H9 (cell line): ENCODE measurements around the gene TMEM184A. TPM values are rescaled to one million over a fixed set of nuclear protein-coding genes. Genes with fewer than 3 reads are reported as not detected.

Source experiments
- DNase-seq: peaks from one replicate; pipeline ENCODE4 v3.0.0-alpha.2; 2017
- H2AFZ ChIP-seq: one replicate; pipeline ENCODE4 v1.6.1; 2013; ENCODE audit warnings: mild to moderate bottlenecking, low read length, control low read depth, moderate library complexity
- H2AK5ac ChIP-seq: 2 replicates; pipeline ENCODE4 v1.6.1; 2013; ENCODE audit warnings: low read length, control low read depth, mixed read lengths; ENCODE audit not compliant: insufficient read length
- H2BK120ac ChIP-seq: one replicate; pipeline ENCODE4 v1.6.1; 2013; ENCODE audit warnings: low read depth, mild to moderate bottlenecking, low read length, control low read depth, inconsistent platforms; ENCODE audit not compliant: poor library complexity, severe bottlenecking
- H2BK12ac ChIP-seq: 2 replicates; pipeline ENCODE4 v1.6.1; 2013; ENCODE audit warnings: low read length, control low read depth, mixed read lengths, low read depth; ENCODE audit not compliant: insufficient read length
- H2BK15ac ChIP-seq: 2 replicates; pipeline ENCODE4 v1.6.1; 2013; ENCODE audit warnings: low read depth, low read length, control low read depth
- H2BK20ac ChIP-seq: one replicate; pipeline ENCODE4 v1.6.1; 2013; ENCODE audit warnings: low read depth, mild to moderate bottlenecking, low read length, control low read depth, inconsistent platforms; ENCODE audit not compliant: poor library complexity, severe bottlenecking
- H2BK5ac ChIP-seq: 2 replicates; pipeline ENCODE4 v1.6.1; 2013; ENCODE audit warnings: low read length, control low read depth, mixed read lengths; ENCODE audit not compliant: insufficient read length
- H3K14ac ChIP-seq: 2 replicates; pipeline ENCODE4 v1.6.1; 2013; ENCODE audit warnings: low read length, control low read depth; ENCODE audit not compliant: insufficient read depth
- H3K18ac ChIP-seq: 2 replicates; pipeline ENCODE4 v1.6.1; 2013; ENCODE audit warnings: low read depth, mild to moderate bottlenecking, mixed read lengths, low read length, control low read depth; ENCODE audit not compliant: insufficient read length
- H3K23ac ChIP-seq: 2 replicates; pipeline ENCODE4 v1.6.1; 2013; ENCODE audit warnings: low read length, control low read depth, mixed read lengths, low read depth; ENCODE audit not compliant: insufficient read length
- H3K23me2 ChIP-seq: 2 replicates; pipeline ENCODE4 v1.6.1; 2013; ENCODE audit warnings: low read depth, mild to moderate bottlenecking, mixed read lengths, low read length, control low read depth; ENCODE audit not compliant: insufficient read length, poor library complexity, severe bottlenecking
- H3K27ac ChIP-seq: 2 replicates; pipeline ENCODE4 v1.5.1; 2013; ENCODE audit warnings: low read length, control low read depth, mixed read lengths, low read depth; ENCODE audit not compliant: insufficient read length
- H3K27me3 ChIP-seq: 2 replicates; pipeline ENCODE4 v1.6.1; 2013; ENCODE audit warnings: low read length, control low read depth, inconsistent platforms; ENCODE audit not compliant: insufficient read depth
- H3K4ac ChIP-seq: 2 replicates; pipeline ENCODE4 v1.6.1; 2013; ENCODE audit warnings: low read depth, mild to moderate bottlenecking, control low read depth, inconsistent platforms, low read length, moderate library complexity
- H3K4me1 ChIP-seq: 2 replicates; pipeline ENCODE4 v1.6.1; 2013; ENCODE audit warnings: low read length, control low read depth, inconsistent platforms; ENCODE audit not compliant: insufficient read depth
- H3K4me2 ChIP-seq: 2 replicates; pipeline ENCODE4 v1.6.1; 2013; ENCODE audit warnings: low read length, control low read depth, mixed read lengths; ENCODE audit not compliant: insufficient read length, insufficient read depth
- H3K56ac ChIP-seq: 2 replicates; pipeline ENCODE4 v1.6.1; 2013; ENCODE audit warnings: low read depth, mild to moderate bottlenecking, mixed read lengths, low read length, control low read depth; ENCODE audit not compliant: insufficient read length
- H3K79me1 ChIP-seq: 2 replicates; pipeline ENCODE4 v1.6.1; 2013; ENCODE audit warnings: low read depth, mild to moderate bottlenecking, moderate library complexity, low read length, control low read depth, inconsistent platforms; ENCODE audit not compliant: insufficient read depth, poor library complexity, severe bottlenecking
- H3K79me2 ChIP-seq: 2 replicates; pipeline ENCODE4 v1.6.1; 2013; ENCODE audit warnings: low read length, control low read depth, inconsistent platforms; ENCODE audit not compliant: insufficient read depth
- H3K9ac ChIP-seq: 2 replicates; pipeline ENCODE4 v1.6.1; 2013; ENCODE audit warnings: low read length, control low read depth, mixed read lengths; ENCODE audit not compliant: insufficient read length; ENCODE audit errors: extremely low read depth
- H3K9me3 ChIP-seq: one replicate; pipeline ENCODE4 v1.6.1; 2013; ENCODE audit warnings: low read depth, low read length, inconsistent platforms; ENCODE audit not compliant: control insufficient read depth
- H3T11ph ChIP-seq: one replicate; pipeline ENCODE4 v1.6.1; 2013; ENCODE audit warnings: mild to moderate bottlenecking, low read length, control low read depth, inconsistent platforms
- H4K20me1 ChIP-seq: one replicate; pipeline ENCODE4 v1.6.1; 2013; ENCODE audit not compliant: control insufficient read depth, insufficient read length, insufficient read depth
- H4K5ac ChIP-seq: 2 replicates; pipeline ENCODE4 v1.6.1; 2013; ENCODE audit warnings: low read depth, mild to moderate bottlenecking, mixed read lengths, low read length, control low read depth; ENCODE audit not compliant: insufficient read length
- H4K8ac ChIP-seq: replicated peaks from 2 replicates; pipeline ENCODE4 v1.6.1; 2013; ENCODE audit warnings: low read length, control low read depth, mixed read lengths, low read depth; ENCODE audit not compliant: insufficient read length
- H4K91ac ChIP-seq: 2 replicates; pipeline ENCODE4 v1.6.1; 2013; ENCODE audit warnings: low read depth, mild to moderate bottlenecking, moderate library complexity, mixed read lengths, low read length, control low read depth; ENCODE audit not compliant: insufficient read length
- H3K27ac Mint-ChIP-seq, 3 experiments: 2 replicates in 2 of 3; 3 replicates in 1 of 3; pipeline ENCODE4 v1.8.0; 2020 to 2021; ENCODE audit warnings: mixed read lengths in 3 of 3, mild to moderate bottlenecking in 1 of 3, moderate library complexity in 1 of 3
- H3K27me3 Mint-ChIP-seq: 2 replicates; pipeline ENCODE4 v1.8.0; 2021; ENCODE audit warnings: low read depth, mild to moderate bottlenecking, moderate library complexity, mixed read lengths
- H3K36me3 Mint-ChIP-seq, 3 experiments: 2 replicates in 2 of 3; 3 replicates in 1 of 3; pipeline ENCODE4 v1.8.0; 2020 to 2021; ENCODE audit warnings: low read depth in 3 of 3, mixed read lengths in 3 of 3; ENCODE audit not compliant: insufficient read depth in 1 of 3
- H3K4me1 Mint-ChIP-seq, 2 experiments: 2 replicates each; pipeline ENCODE4 v1.8.0; 2020; ENCODE audit warnings: mixed read lengths in 2 of 2
- H3K4me3 Mint-ChIP-seq, 2 experiments: 2 replicates in 1 of 2; 3 replicates in 1 of 2; pipeline ENCODE4 v1.8.0; 2020 to 2021; ENCODE audit warnings: mild to moderate bottlenecking in 2 of 2, mixed read lengths in 2 of 2, moderate library complexity in 1 of 2
- H3K9me3 Mint-ChIP-seq, 2 experiments: 2 replicates in 1 of 2; 3 replicates in 1 of 2; pipeline ENCODE4 v1.8.0; 2020; ENCODE audit warnings: mild to moderate bottlenecking in 2 of 2, mixed read lengths in 2 of 2, moderate library complexity in 1 of 2
- WGBS: extraction: QIAGEN DNeasy Blood & Tissue Kit; methylation state at CpG from one replicate; pipeline ENCODE4 v1.1.7; 2013; ENCODE audit warnings: missing lambda C conversion rate, low lambda C conversion rate, mixed read lengths; ENCODE audit not compliant: insufficient read length; ENCODE audit errors: extremely low coverage; 5-methylcytosine and 5-hydroxymethylcytosine counted together
- total RNA-seq: library from RNA; stranded (reverse); gene quantifications from 2 replicates; pipeline ENCODE4 v1.2.1, GENCODE V29; 2021
- TF ChIP-seq, protein P1 (sequence below): fragments of 200-600 bp; sonication (generic); conservative IDR thresholded peaks from 3 replicates; pipeline ENCODE4 v1.8.0; 2021; ENCODE audit warnings: antibody characterized with exemption, mild to moderate bottlenecking

The TMEM184A gene
- total RNA-seq, 1 experiment from 2014 or later, result 1.3 TPM

DNA sequence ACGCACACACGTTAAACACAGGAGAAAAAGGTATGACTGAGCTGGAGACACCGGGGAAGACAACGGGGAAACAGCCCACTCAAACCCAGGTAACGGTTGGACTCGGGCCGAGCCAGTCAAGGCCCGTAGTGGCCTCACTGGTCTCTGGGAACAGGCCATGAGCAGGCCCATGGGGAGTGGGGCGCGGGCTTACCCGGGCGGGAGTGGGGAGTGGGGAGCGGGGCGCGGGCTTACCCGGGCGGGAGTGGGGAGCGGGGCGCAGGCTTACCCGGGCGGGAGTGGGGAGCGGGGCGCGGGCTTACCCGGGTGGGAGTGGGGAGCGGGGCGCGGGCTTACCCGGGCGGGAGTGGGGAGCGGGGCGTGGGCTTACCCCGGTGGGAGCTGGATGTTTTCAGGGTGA is 63.4 kb downstream of the TMEM184A start:
- no peak overlapping the region for H2BK5ac ChIP-seq
- no peak overlapping the region for H3K4me2 ChIP-seq
- H2BK12ac ChIP-seq, result no peak overlapping the region
- TF ChIP-seq, protein P1, sequence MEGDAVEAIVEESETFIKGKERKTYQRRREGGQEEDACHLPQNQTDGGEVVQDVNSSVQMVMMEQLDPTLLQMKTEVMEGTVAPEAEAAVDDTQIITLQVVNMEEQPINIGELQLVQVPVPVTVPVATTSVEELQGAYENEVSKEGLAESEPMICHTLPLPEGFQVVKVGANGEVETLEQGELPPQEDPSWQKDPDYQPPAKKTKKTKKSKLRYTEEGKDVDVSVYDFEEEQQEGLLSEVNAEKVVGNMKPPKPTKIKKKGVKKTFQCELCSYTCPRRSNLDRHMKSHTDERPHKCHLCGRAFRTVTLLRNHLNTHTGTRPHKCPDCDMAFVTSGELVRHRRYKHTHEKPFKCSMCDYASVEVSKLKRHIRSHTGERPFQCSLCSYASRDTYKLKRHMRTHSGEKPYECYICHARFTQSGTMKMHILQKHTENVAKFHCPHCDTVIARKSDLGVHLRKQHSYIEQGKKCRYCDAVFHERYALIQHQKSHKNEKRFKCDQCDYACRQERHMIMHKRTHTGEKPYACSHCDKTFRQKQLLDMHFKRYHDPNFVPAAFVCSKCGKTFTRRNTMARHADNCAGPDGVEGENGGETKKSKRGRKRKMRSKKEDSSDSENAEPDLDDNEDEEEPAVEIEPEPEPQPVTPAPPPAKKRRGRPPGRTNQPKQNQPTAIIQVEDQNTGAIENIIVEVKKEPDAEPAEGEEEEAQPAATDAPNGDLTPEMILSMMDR, result no peak
- no peaks in the 10 kb centered on the region for H3K23me2 ChIP-seq
- WGBS, result no CpG with 5 or more reads among the region's 33 CpGs
- H3K27me3 ChIP-seq, result no peaks in the 10 kb centered on the region
- no peak overlapping the region for H3K9ac ChIP-seq
- no peaks in the 10 kb centered on the region for H3K9me3 ChIP-seq
- no peak overlapping the region for H2AK5ac ChIP-seq
- no peak overlapping the region for H3K23ac ChIP-seq
- no peak overlapping the region for H2AFZ ChIP-seq
- H3K4me1 ChIP-seq, result no peaks in the 10 kb centered on the region
- no peak overlapping the region for H3K56ac ChIP-seq
- H2BK15ac ChIP-seq, result no peak overlapping the region
- H3K18ac ChIP-seq, result no peak overlapping the region
- H3K79me2 ChIP-seq, result no peaks in the 10 kb centered on the region
- DNase-seq, result no peak
- Mint-ChIP-seq H3K27ac (no peak overlapping the region), H3K27me3 (no peaks in the 10 kb centered on the region), H3K4me3 (no peak overlapping the region), H3K36me3 (peaks cover 26 to 73% (median 66%) of the 10 kb centered on the region in 3 experiments; a peak in 6 of 7 replicates), H3K4me1 (no peaks in the 10 kb centered on the region), H3K9me3 (no peaks in the 10 kb centered on the region)
- peaks cover 3% of the 10 kb centered on the region for H4K20me1 ChIP-seq
- H2BK120ac ChIP-seq, result no peak overlapping the region
- no peak overlapping the region for H3K14ac ChIP-seq
- no peak overlapping the region for H4K8ac ChIP-seq
- H2BK20ac ChIP-seq, result no peak overlapping the region
- H3K79me1 ChIP-seq, result no peaks in the 10 kb centered on the region
- no peak overlapping the region for H3K27ac ChIP-seq
- no peak overlapping the region for H3K4ac ChIP-seq
- no peak overlapping the region for H4K91ac ChIP-seq
- H3T11ph ChIP-seq, result no peak overlapping the region
- H4K5ac ChIP-seq, result no peak overlapping the region

Other genes with a start within 250 kb of the TMEM184A start
- 7.1 and 8.4 TPM in 2 replicates for gene MICALL2, start 96.7 kb downstream of the TMEM184A start, total RNA-seq
- gene INTS1, start 51.8 kb downstream of the TMEM184A start, total RNA-seq, result 133 and 135 TPM in 2 replicates
- 15.6 and 16.3 TPM in 2 replicates for gene MAFK, start 25.5 kb downstream of the TMEM184A start, total RNA-seq
- gene PSMG3, start 13.8 kb upstream of the TMEM184A start, total RNA-seq, result 63.0 and 71.1 TPM in 2 replicates
- 3.7 and 4.0 TPM in 2 replicates for gene ELFN1, start 114.1 kb upstream of the TMEM184A start, total RNA-seq